ENCODE measurements around the gene CTNND2. TPM values are rescaled to one million over a fixed set of nuclear protein-coding genes. Genes with fewer than 3 reads are reported as not detected.

Gene CTNND2
- polyA plus RNA-seq, 3 donors from 2014 or later = not detected

GRCh38 chr5:11611011-11611410, 293.2 kb downstream of the CTNND2 start:
- Mint-ChIP-seq H3K4me3 (no peak overlapping the region), H3K27ac (no peak overlapping the region)

GRCh38 chr5:11609570-11610303, 294.5 kb downstream of the CTNND2 start:
- DNase-seq = no peak
- H3K4me3 Mint-ChIP-seq = no peak overlapping the region
- no peak overlapping the region for H3K27ac Mint-ChIP-seq
- no peaks in the 10 kb centered on the region for H3K4me1 Mint-ChIP-seq
- H3K36me3 Mint-ChIP-seq = no peaks in the 10 kb centered on the region
- peaks cover 0 to 2% (median 0%) of the 10 kb centered on the region in 3 donors for H3K27me3 Mint-ChIP-seq (ENCODE audit: low read depth in 3 of 3)
- H3K9me3 Mint-ChIP-seq = no peaks in the 10 kb centered on the region

More at GRCh38 chr5:11611011-11611410, 293.2 kb downstream of the CTNND2 start:
- no peak for DNase-seq
- Mint-ChIP-seq H3K4me1 (no peaks in the 10 kb centered on the region), H3K9me3 (no peaks in the 10 kb centered on the region), H3K27me3 (ENCODE audit: low read depth in 3 of 3) (peaks cover 0 to 2% (median 0%) of the 10 kb centered on the region in 3 donors), H3K36me3 (no peaks in the 10 kb centered on the region)

- Mint-ChIP-seq H3K27me3 (ENCODE audit: low read depth in 3 of 3) (peaks cover 0 to 2% (median 0%) of the 10 kb centered on the region in 3 donors), H3K9me3 (no peaks in the 10 kb centered on the region), H3K36me3 (no peaks in the 10 kb centered on the region), H3K4me1 (no peaks in the 10 kb centered on the region), H3K27ac (no peak overlapping the region), H3K4me3 (no peak overlapping the region)
- no peak for DNase-seq
Observed at GRCh38 chr5:11608530-11608929, 295.7 kb downstream of the CTNND2 start.

GRCh38 chr5:11607944-11608483, 296.2 kb downstream of the CTNND2 start:
- H3K4me3 Mint-ChIP-seq = no peak overlapping the region
- no peak for DNase-seq
- H3K36me3 Mint-ChIP-seq = no peaks in the 10 kb centered on the region
- H3K27ac Mint-ChIP-seq = no peak overlapping the region
- no peaks in the 10 kb centered on the region for H3K4me1 Mint-ChIP-seq
- H3K27me3 Mint-ChIP-seq (ENCODE audit: low read depth in 3 of 3) = peaks cover 0 to 2% (median 0%) of the 10 kb centered on the region in 3 donors
- no peaks in the 10 kb centered on the region for H3K9me3 Mint-ChIP-seq

- Mint-ChIP-seq H3K4me3 (no peak overlapping the region), H3K27me3 (ENCODE audit: low read depth in 3 of 3) (no peaks in the 10 kb centered on the region), H3K9me3 (peaks cover 0 to 2% (median 0%) of the 10 kb centered on the region in 6 donors), H3K4me1 (no peaks in the 10 kb centered on the region), H3K27ac (no peak overlapping the region), H3K36me3 (no peaks in the 10 kb centered on the region)
- DNase-seq = no peak
Observed at GRCh38 chr5:11602298-11602697, 301.9 kb downstream of the CTNND2 start.

GRCh38 chr5:11599499-11599898, 304.7 kb downstream of the CTNND2 start:
- Mint-ChIP-seq H3K27ac (no peak overlapping the region), H3K27me3 (ENCODE audit: low read depth in 3 of 3) (peaks cover 0 to 2% (median 2%) of the 10 kb centered on the region in 3 donors), H3K36me3 (no peaks in the 10 kb centered on the region), H3K9me3 (peaks cover 0 to 2% (median 0%) of the 10 kb centered on the region in 6 donors), H3K4me1 (no peaks in the 10 kb centered on the region), H3K4me3 (no peak overlapping the region)
- DNase-seq = no peak

GRCh38 chr5:11596657-11597071, 307.6 kb downstream of the CTNND2 start:
- Mint-ChIP-seq H3K9me3 (peaks cover 0 to 2% (median 0%) of the 10 kb centered on the region in 6 donors), H3K36me3 (no peaks in the 10 kb centered on the region)

GRCh38 chr5:11596185-11596584, 308.1 kb downstream of the CTNND2 start:
- Mint-ChIP-seq H3K9me3 (peaks cover 0 to 2% (median 0%) of the 10 kb centered on the region in 6 donors), H3K4me3 (no peak overlapping the region), H3K27ac (no peak overlapping the region), H3K36me3 (peaks cover 0 to 4% (median 0%) of the 10 kb centered on the region in 3 donors), H3K4me1 (no peaks in the 10 kb centered on the region), H3K27me3 (ENCODE audit: low read depth in 3 of 3) (peaks cover 2 to 5% (median 3%) of the 10 kb centered on the region in 3 donors)
- DNase-seq = no peak

More at GRCh38 chr5:11596657-11597071, 307.6 kb downstream of the CTNND2 start:
- Mint-ChIP-seq H3K27me3 (ENCODE audit: low read depth in 3 of 3) (peaks cover under 1 to 5% (median 2%) of the 10 kb centered on the region in 3 donors), H3K4me3 (no peak overlapping the region), H3K4me1 (no peaks in the 10 kb centered on the region), H3K27ac (no peak overlapping the region)
- DNase-seq = no peak

- Mint-ChIP-seq H3K27ac (no peak overlapping the region), H3K4me3 (no peak overlapping the region), H3K9me3 (peaks cover 0 to 2% (median under 1%) of the 10 kb centered on the region in 6 donors), H3K27me3 (ENCODE audit: low read depth in 3 of 3) (peaks cover 2 to 5% (median 4%) of the 10 kb centered on the region in 3 donors), H3K36me3 (peaks cover 0 to 4% (median 4%) of the 10 kb centered on the region in 3 donors), H3K4me1 (no peaks in the 10 kb centered on the region)
- no peak for DNase-seq
Observed at GRCh38 chr5:11595045-11595444, 309.2 kb downstream of the CTNND2 start.

GRCh38 chr5:11594021-11594420, 310.2 kb downstream of the CTNND2 start:
- Mint-ChIP-seq H3K27ac (no peak overlapping the region), H3K27me3 (ENCODE audit: low read depth in 3 of 3) (peaks cover 2 to 5% (median 4%) of the 10 kb centered on the region in 3 donors), H3K9me3 (peaks cover 0 to 2% (median under 1%) of the 10 kb centered on the region in 6 donors), H3K36me3 (peaks cover 0 to 4% (median 4%) of the 10 kb centered on the region in 3 donors), H3K4me3 (no peak overlapping the region), H3K4me1 (peaks cover 2% of the 10 kb centered on the region in 2 donors)
- DNase-seq = no peak

GRCh38 chr5:11590475-11590874, 313.8 kb downstream of the CTNND2 start:
- Mint-ChIP-seq H3K27me3 (ENCODE audit: low read depth in 3 of 3) (peaks cover 0 to 4% (median 4%) of the 10 kb centered on the region in 3 donors), H3K4me1 (peaks cover 2 to 8% of the 10 kb centered on the region in 2 donors), H3K4me3 (no peak overlapping the region), H3K36me3 (peaks cover 0 to 4% (median 4%) of the 10 kb centered on the region in 3 donors), H3K27ac (no peak overlapping the region), H3K9me3 (peaks cover 0 to 1% (median 0%) of the 10 kb centered on the region in 6 donors)
- DNase-seq = no peak

GRCh38 chr5:11588803-11589202, 315.4 kb downstream of the CTNND2 start:
- Mint-ChIP-seq H3K36me3 (peaks cover 0 to 4% (median 4%) of the 10 kb centered on the region in 3 donors), H3K27me3 (ENCODE audit: low read depth in 3 of 3) (peaks cover 0 to 4% (median 2%) of the 10 kb centered on the region in 3 donors), H3K9me3 (peaks cover 0 to 1% (median 0%) of the 10 kb centered on the region in 6 donors), H3K4me1 (peaks cover 2 to 8% of the 10 kb centered on the region in 2 donors), H3K4me3 (peak overlapping the region in 1 of 5 donors; percentile 11), H3K27ac (no peak overlapping the region)
- no peak for DNase-seq

- Mint-ChIP-seq H3K36me3 (no peaks in the 10 kb centered on the region), H3K27ac (no peak overlapping the region), H3K4me3 (no peak overlapping the region), H3K4me1 (peaks cover 0 to 6% of the 10 kb centered on the region in 2 donors), H3K27me3 (ENCODE audit: low read depth in 3 of 3) (no peaks in the 10 kb centered on the region), H3K9me3 (no peaks in the 10 kb centered on the region)
- DNase-seq = no peak
Observed at GRCh38 chr5:11584017-11584416, 320.2 kb downstream of the CTNND2 start.

GRCh38 chr5:11579351-11579750, 324.9 kb downstream of the CTNND2 start:
- Mint-ChIP-seq H3K4me1 (no peaks in the 10 kb centered on the region), H3K27me3 (ENCODE audit: low read depth in 3 of 3) (no peaks in the 10 kb centered on the region), H3K4me3 (no peak overlapping the region), H3K36me3 (no peaks in the 10 kb centered on the region), H3K9me3 (no peaks in the 10 kb centered on the region), H3K27ac (no peak overlapping the region)
- no peak for DNase-seq
